GM12872 (cell line): ENCODE measurements around the gene ARMH3.

ENCODE experiments used
- TF ChIP-seq, protein P1 (sequence below): IDR thresholded peaks from 3 replicates; pipeline ENCODE4 v1.5.1; 2011; ENCODE audit warnings: low read depth, mild to moderate bottlenecking, low read length, moderate library complexity; ENCODE audit not compliant: insufficient read depth

ARMH3 gene

DNA sequence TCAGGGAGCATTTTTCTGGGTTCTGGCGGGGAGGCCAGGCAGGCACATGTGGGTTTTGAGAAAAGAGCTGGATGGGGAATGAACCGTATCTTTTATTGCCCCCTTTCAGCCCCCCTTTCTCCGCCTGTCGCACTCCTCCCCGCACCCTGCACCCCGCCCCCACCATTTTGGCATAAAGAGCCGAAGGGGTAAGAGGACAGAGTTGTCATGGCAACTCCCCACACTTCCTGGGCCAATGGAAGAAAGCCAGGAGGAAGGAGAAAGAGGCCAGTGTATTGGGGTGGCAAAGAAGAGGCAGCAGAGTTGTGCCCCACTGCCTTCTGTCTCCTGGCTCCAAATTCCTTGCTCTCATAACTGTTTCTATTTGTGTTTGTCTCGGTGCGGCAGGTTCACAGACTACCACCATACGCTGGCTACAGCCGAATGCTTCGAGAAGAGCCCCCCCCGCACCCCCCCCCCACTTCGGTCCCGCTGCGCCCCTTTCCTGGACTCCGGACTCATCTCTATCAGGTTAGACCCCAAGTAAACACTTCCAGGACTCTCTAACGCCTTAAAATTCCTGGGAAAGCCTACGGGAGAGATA is 215.8 kb downstream of the ARMH3 start:
- TF ChIP-seq, protein P1, sequence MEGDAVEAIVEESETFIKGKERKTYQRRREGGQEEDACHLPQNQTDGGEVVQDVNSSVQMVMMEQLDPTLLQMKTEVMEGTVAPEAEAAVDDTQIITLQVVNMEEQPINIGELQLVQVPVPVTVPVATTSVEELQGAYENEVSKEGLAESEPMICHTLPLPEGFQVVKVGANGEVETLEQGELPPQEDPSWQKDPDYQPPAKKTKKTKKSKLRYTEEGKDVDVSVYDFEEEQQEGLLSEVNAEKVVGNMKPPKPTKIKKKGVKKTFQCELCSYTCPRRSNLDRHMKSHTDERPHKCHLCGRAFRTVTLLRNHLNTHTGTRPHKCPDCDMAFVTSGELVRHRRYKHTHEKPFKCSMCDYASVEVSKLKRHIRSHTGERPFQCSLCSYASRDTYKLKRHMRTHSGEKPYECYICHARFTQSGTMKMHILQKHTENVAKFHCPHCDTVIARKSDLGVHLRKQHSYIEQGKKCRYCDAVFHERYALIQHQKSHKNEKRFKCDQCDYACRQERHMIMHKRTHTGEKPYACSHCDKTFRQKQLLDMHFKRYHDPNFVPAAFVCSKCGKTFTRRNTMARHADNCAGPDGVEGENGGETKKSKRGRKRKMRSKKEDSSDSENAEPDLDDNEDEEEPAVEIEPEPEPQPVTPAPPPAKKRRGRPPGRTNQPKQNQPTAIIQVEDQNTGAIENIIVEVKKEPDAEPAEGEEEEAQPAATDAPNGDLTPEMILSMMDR: no peak

DNA sequence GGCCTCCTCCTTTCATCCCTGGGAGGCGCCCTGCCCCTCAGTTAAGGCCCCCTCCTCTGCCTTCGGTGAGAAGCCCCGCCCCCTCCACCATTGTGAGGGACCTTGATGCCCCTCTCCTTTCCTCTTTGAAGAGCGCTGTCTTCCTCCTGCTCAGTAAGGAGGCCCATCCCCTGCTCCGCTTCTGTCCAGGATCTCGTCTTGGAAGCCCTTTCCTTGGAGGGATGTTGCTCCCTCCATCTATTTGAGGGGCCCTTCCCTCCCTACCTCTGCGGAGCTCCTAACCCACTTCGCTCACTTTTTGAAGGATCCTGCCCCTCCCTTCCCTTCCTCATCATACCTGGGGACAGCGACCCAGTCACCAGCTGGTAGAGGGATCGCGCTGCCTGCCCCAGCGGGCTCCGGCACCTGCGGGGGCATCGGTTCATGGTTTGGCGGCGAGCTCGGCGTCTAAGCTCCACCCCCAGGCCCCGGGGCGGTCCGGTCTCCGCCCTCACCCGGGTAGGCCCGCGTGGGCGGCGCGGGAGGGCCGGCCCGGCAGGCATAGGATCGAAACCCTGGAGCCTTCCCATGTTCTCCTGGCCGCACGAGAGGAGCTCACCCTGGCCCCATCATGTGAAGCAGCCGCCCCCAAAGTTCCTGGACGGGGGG is 216.4 kb downstream of the ARMH3 start:
- TF ChIP-seq, protein P1: no peak

GRCh38 chr10:101839002-101839401 is 217.0 kb downstream of the ARMH3 start:
- TF ChIP-seq, protein P1: no peak

DNA sequence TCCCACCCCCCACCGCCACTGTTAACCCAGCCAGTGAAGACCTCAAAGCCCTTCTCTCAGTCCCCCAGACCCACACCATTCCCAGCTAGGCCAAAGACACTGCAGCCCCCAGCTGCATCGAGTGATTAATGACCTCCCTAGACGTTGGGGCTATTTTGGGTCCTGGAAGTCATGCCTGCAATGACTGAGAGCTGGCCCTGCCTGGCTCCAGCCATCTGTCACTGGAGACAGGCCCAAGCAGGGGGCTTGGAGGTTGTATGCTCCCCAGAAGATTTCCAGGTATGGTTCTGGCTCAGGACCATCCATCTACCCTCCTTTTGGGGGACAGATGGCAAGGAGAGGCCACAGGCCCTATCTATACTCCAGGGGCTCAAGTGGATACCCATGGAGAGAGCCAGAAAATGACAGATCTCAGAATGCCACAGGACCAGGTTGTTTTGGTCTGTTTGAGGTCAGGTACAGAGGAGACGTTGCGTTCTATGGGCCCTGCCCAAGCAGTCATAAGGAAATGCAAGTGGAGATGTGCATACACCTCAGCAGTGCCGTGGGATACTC is 217.5 kb downstream of the ARMH3 start:
- TF ChIP-seq, protein P1: no peak

DNA sequence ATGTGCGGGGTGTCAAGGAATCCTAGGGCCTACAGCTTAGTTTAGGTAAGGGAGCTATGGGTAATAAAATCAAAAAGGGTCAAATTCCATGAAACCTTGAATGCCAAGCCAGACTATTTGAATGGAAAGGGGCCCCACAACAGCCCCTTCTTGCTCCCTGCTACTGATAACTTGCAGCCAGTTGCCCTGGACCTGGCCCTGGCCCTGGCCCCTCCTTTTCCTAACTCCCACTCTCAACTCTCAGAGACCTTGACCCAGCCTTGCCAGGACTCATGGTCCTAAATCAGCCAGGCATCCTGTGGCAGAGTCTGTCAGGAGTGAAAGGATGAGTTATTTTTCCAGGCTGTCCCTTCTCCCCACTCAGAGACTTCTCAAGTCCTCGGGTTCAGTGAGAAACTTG is 218.2 kb downstream of the ARMH3 start:
- TF ChIP-seq, protein P1: no peak

- TF ChIP-seq, protein P1: no peak
These were observed 220.6 kb downstream of the ARMH3 start for GRCh38 chr10:101835362-101835761.

- TF ChIP-seq, protein P1: no peak
These were observed 221.6 kb downstream of the ARMH3 start for GRCh38 chr10:101834341-101834740.
